Endodermal cell (in vitro differentiated cells): ENCODE data around the gene FAM53A. TPM values are rescaled to one million over a fixed set of nuclear protein-coding genes. Genes with fewer than 3 reads are reported as not detected.

Source experiments
- DNase-seq: peaks from one replicate; pipeline ENCODE4 v3.0.0-alpha.2; 2017
- H3K27ac ChIP-seq: 2 replicates; pipeline ENCODE4 v1.5.1; 2013; ENCODE audit warnings: mild to moderate bottlenecking, low read depth, low read length, moderate library complexity
- H3K27me3 ChIP-seq: 2 replicates; pipeline ENCODE4 v1.6.1; 2013; ENCODE audit warnings: mild to moderate bottlenecking, low read length, moderate library complexity; ENCODE audit not compliant: insufficient read depth, control insufficient read depth, poor library complexity, severe bottlenecking
- H3K36me3 ChIP-seq: 2 replicates; pipeline ENCODE4 v1.7.0; 2013; ENCODE audit warnings: mild to moderate bottlenecking, low read length, moderate library complexity; ENCODE audit not compliant: control insufficient read depth, insufficient read depth
- H3K4me1 ChIP-seq: one replicate; pipeline ENCODE4 v1.7.0; 2013; ENCODE audit warnings: low read length; ENCODE audit not compliant: control insufficient read depth, insufficient read depth
- H3K4me3 ChIP-seq: 2 replicates; pipeline ENCODE4 v1.5.1; 2013; ENCODE audit warnings: mild to moderate bottlenecking, low read length, moderate library complexity
- H3K9ac ChIP-seq: 2 replicates; pipeline ENCODE4 v1.6.1; 2013; ENCODE audit warnings: mild to moderate bottlenecking, low read length, moderate library complexity; ENCODE audit not compliant: poor library complexity, severe bottlenecking; ENCODE audit errors: extremely low read depth
- H3K9me3 ChIP-seq: 2 replicates; pipeline ENCODE4 v1.6.1; 2013; ENCODE audit warnings: mild to moderate bottlenecking, low read length, moderate library complexity; ENCODE audit not compliant: control insufficient read depth
- H3K27ac Mint-ChIP-seq: 2 replicates; pipeline ENCODE4 v1.8.0; 2020; ENCODE audit warnings: mixed read lengths
- H3K27me3 Mint-ChIP-seq: 2 replicates; pipeline ENCODE4 v1.8.0; 2021; ENCODE audit warnings: mild to moderate bottlenecking, mixed read lengths; ENCODE audit not compliant: insufficient read depth
- H3K36me3 Mint-ChIP-seq: 2 replicates; pipeline ENCODE4 v1.8.0; 2020; ENCODE audit warnings: low read depth, mixed read lengths
- H3K4me1 Mint-ChIP-seq: 2 replicates; pipeline ENCODE4 v1.8.0; 2020; ENCODE audit warnings: mixed read lengths
- H3K4me3 Mint-ChIP-seq: 2 replicates; pipeline ENCODE4 v1.8.0; 2020; ENCODE audit warnings: mild to moderate bottlenecking, moderate library complexity, mixed read lengths
- H3K9me3 Mint-ChIP-seq: 2 replicates; pipeline ENCODE4 v1.8.0; 2020; ENCODE audit warnings: mild to moderate bottlenecking, mixed read lengths
- WGBS, 2 experiments: methylation state at CpG; one replicate each; pipeline versions ENCODE4 v1.1.5 to v1.1.7; 2013; ENCODE audit warnings: missing lambda C conversion rate in 2 of 2, mixed read lengths in 1 of 2; ENCODE audit not compliant: insufficient coverage in 1 of 2, insufficient read length in 1 of 2; 5-methylcytosine and 5-hydroxymethylcytosine counted together
- total RNA-seq, 2 donors: library from RNA; stranded (reverse); fragmentation: NEBNext Ultra II Directional in 1 of 2; extraction: Animal tissue kit (Norgen Biotek cat#: 25700) in 1 of 2; gene quantifications; 2 replicates in 1 of 2; 3 replicates in 1 of 2; pipeline ENCODE4 v1.2.1, GENCODE V29; 2021
- TF ChIP-seq, protein P1 (sequence below): fragments of 200-600 bp; sonication (generic); conservative IDR thresholded peaks from 2 replicates; pipeline ENCODE4 v1.5.0; 2021; ENCODE audit warnings: antibody characterized with exemption, mild to moderate bottlenecking

The FAM53A gene
- total RNA-seq, 2 donors from 2014 or later, result 3.7 to 4.9 TPM

DNA sequence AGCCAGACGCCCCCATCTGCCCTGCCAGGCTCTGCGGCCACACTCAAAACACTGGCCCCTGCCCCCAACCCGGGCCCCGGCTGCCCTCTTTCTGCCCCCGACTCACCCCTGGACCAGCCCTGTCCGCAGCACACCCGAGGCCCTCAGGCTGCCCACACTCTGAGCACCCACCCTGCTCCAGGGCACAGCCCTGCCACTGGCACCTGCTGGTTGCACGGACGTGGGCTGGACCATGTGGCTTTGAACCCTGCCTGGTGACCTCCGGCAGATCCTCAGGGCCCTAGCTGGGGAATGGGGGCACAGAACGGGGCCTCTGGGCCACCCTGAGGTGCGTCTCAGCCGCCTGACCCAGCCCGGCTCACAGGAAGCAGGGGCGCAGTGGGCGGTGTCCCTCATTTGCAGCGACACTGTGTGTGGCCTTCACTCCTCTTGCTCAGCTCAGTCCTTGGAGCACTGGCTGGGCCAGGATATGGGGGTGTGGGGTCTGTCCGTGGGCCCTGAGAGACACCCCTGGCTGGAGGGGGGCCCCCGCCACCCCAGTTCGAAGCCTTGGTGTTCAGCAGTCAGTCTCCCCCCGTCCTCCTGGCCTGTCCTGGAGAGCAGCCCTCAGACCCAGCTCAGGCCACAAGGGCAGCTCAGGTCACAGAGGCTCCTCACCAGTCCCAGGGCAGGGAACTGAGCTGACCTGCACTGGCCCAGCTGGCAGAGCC is 73.2 kb downstream of the FAM53A start:
- Mint-ChIP-seq H3K36me3 (no peaks in the 10 kb centered on the region), H3K4me3 (no peak overlapping the region), H3K27ac (no peak overlapping the region), H3K27me3 (no peaks in the 10 kb centered on the region), H3K9me3 (no peaks in the 10 kb centered on the region), H3K4me1 (no peaks in the 10 kb centered on the region)
- H3K9me3 ChIP-seq, result no peaks in the 10 kb centered on the region
- no peak overlapping the region for H3K9ac ChIP-seq
- no peak for DNase-seq
- no peaks in the 10 kb centered on the region for H3K27me3 ChIP-seq
- TF ChIP-seq, protein P1, sequence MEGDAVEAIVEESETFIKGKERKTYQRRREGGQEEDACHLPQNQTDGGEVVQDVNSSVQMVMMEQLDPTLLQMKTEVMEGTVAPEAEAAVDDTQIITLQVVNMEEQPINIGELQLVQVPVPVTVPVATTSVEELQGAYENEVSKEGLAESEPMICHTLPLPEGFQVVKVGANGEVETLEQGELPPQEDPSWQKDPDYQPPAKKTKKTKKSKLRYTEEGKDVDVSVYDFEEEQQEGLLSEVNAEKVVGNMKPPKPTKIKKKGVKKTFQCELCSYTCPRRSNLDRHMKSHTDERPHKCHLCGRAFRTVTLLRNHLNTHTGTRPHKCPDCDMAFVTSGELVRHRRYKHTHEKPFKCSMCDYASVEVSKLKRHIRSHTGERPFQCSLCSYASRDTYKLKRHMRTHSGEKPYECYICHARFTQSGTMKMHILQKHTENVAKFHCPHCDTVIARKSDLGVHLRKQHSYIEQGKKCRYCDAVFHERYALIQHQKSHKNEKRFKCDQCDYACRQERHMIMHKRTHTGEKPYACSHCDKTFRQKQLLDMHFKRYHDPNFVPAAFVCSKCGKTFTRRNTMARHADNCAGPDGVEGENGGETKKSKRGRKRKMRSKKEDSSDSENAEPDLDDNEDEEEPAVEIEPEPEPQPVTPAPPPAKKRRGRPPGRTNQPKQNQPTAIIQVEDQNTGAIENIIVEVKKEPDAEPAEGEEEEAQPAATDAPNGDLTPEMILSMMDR, result no peak
- WGBS, 2 experiments, result 87 to 92% methylated on average over 12 to 21 of the region's 21 CpGs
- no peaks in the 10 kb centered on the region for H3K36me3 ChIP-seq
- no peaks in the 10 kb centered on the region for H3K4me1 ChIP-seq
- H3K27ac ChIP-seq, result no peak overlapping the region
- no peak overlapping the region for H3K4me3 ChIP-seq

DNA sequence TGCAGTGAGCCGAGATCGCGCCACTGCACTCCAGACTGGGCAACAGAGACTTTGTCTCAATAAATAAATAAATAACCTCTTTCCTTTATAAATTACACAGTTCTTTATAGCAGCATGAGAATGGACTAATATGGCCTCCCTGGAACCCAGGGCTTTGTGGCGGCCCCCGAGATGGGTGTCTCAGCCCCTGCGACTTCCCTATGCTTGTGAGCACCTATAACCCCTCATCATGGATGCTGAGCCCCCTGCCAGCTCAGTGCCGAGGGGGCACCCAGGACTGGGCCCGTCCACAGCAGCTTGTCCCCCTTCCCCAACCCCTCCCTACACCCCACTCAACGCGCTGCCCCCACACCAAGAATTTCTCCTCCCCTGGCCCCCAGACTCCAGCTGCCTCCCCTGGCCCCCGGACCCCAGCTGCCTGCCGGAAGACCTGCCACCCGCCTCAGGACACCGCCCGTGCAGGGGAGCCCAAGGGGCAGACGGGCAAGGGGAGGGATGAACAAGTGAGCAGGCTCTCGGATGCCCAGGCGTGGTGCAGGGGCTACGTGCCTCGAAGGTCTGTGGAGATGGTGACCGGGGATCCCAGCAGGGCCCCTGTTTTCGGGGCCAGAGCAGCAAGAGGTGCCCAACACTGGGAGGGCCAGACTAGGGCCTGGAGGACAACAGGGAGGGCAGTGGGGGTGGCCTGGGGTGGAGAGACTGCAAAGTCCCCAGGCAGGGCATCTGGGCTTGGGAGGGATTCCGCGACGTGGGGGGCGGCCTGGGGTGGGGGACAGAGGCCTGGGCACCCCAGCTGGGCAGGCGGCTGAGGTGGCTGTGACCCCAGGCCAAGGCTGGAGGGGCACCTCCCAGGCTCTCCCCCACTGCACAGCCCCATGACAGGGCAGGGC is 74.0 kb downstream of the FAM53A start:
- Mint-ChIP-seq H3K4me3 (no peak overlapping the region), H3K27ac (no peak overlapping the region), H3K27me3 (no peaks in the 10 kb centered on the region), H3K4me1 (no peaks in the 10 kb centered on the region), H3K36me3 (no peaks in the 10 kb centered on the region), H3K9me3 (no peaks in the 10 kb centered on the region)
- Histone ChIP-seq H3K4me1 (no peaks in the 10 kb centered on the region), H3K36me3 (no peaks in the 10 kb centered on the region), H3K4me3 (no peak overlapping the region), H3K9me3 (no peaks in the 10 kb centered on the region), H3K9ac (no peak overlapping the region), H3K27ac (no peak overlapping the region), H3K27me3 (no peaks in the 10 kb centered on the region)
- no peak for DNase-seq
- TF ChIP-seq, protein P1, result no peak
- WGBS, 2 experiments, result 93% methylated on average over 8 to 27 of the region's 27 CpGs

GRCh38 chr4:1608821-1609500 is 75.2 kb downstream of the FAM53A start:
- Mint-ChIP-seq H3K4me1 (no peaks in the 10 kb centered on the region), H3K36me3 (no peaks in the 10 kb centered on the region), H3K9me3 (no peaks in the 10 kb centered on the region), H3K27ac (no peak overlapping the region), H3K4me3 (no peak overlapping the region), H3K27me3 (no peaks in the 10 kb centered on the region)
- TF ChIP-seq, protein P1, result no peak
- Histone ChIP-seq H3K9ac (no peak overlapping the region), H3K27ac (no peak overlapping the region), H3K4me3 (no peak overlapping the region), H3K36me3 (no peaks in the 10 kb centered on the region), H3K9me3 (no peaks in the 10 kb centered on the region), H3K4me1 (no peaks in the 10 kb centered on the region), H3K27me3 (no peaks in the 10 kb centered on the region)
- no peak for DNase-seq
- WGBS, 2 experiments, result 90 to 92% methylated on average over 8 to 17 of the region's 17 CpGs
